ENCODE measurements around the gene SPATA1. TPM values are rescaled to one million over a fixed set of nuclear protein-coding genes. Genes with fewer than 3 reads are reported as not detected.

SPATA1 gene
- total and polyA plus RNA-seq, 2 of the 8 experiments (the other 6 are each of a cell fraction or from before 2014, with no cell fraction given): 0.51 to 1.1 TPM

DNA sequence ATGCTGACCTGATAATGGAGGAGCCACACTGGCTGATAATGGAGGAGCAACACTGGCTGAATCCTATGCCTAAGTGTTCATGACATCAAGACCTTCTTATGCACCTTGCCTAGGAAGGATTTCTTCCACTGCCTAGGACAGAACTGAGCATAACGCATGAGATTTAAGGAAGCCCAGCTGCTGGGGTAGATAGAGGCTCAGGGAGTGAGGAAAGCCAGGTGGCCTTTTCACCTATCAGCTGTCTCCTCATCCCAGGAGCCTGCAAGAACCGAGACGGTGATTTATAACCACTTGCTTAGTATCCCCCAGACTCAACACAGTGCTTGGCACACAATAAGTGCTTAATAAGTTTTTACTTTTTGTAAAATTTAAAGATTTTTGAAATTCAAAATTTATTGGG, 75.5 kb downstream of the SPATA1 start:
- no peaks in the 10 kb centered on the region for H3K9me3 ChIP-seq (ENCODE audit: insufficient read depth in 2 of 2, low read depth in 1 of 2, low read length in 1 of 2)
- no peaks in the 10 kb centered on the region for H3K36me3 ChIP-seq (ENCODE audit: control insufficient read depth in 2 of 4, insufficient read depth in 4 of 4, low read length in 3 of 4)
- no peak overlapping the region for H3K4me3 ChIP-seq (ENCODE audit: extremely low read depth in 1 of 4, insufficient read depth in 2 of 4, low read depth in 3 of 4, low read length in 4 of 4)
- no peak overlapping the region for H4K5ac ChIP-seq (ENCODE audit: insufficient read length, low read depth, low read length)
- no peak overlapping the region; the same call in 1 of the 2 replicates for H2AK5ac ChIP-seq (ENCODE audit: low read depth, low read length)
- H4K8ac ChIP-seq (ENCODE audit: extremely low read depth, insufficient read depth, low read length): no peak overlapping the region
- H2BK15ac ChIP-seq (ENCODE audit: low read length): no peak overlapping the region
- no peak overlapping the region for H3K14ac ChIP-seq (ENCODE audit: insufficient read length)
- H3K79me1 ChIP-seq (ENCODE audit: low read depth, low read length): no peaks in the 10 kb centered on the region
- H3K4me1 ChIP-seq (replicated peaks in 1 of 4; ENCODE audit: control insufficient read depth in 3 of 4, insufficient read depth in 4 of 4, low read length in 3 of 4): peaks cover 3 to 13% (median 8%) of the 10 kb centered on the region in 4 experiments
- no peaks in the 10 kb centered on the region for H4K20me1 ChIP-seq (replicated peaks in 1 of 2; ENCODE audit: control insufficient read depth in 1 of 2, insufficient read depth in 2 of 2, low read length in 2 of 2)
- no peak overlapping the region for H3K56ac ChIP-seq (replicated peaks; ENCODE audit: insufficient read length, low read depth, low read length)
- H2BK120ac ChIP-seq (replicated peaks; ENCODE audit: low read depth, low read length): no peak overlapping the region
- no peaks in the 10 kb centered on the region for H3K79me2 ChIP-seq (ENCODE audit: control insufficient read depth in 1 of 2, insufficient read depth in 2 of 2, low read length in 2 of 2)
- H3K27ac ChIP-seq (ENCODE audit: low read depth, low read length): no peak overlapping the region
- POLR2A ChIA-PET (ENCODE audit: partially characterized antibody): interaction anchor here (0.9 kb wide), 1 partner anchor 9 kb away, joined by 3 read pairs; no protein-coding TSS in a partner anchor
- no peaks in the 10 kb centered on the region for H3K23me2 ChIP-seq (ENCODE audit: low read depth, low read length)
- H2BK5ac ChIP-seq (ENCODE audit: low read depth, low read length): no peak overlapping the region
- H3K23ac ChIP-seq (ENCODE audit: insufficient read length): no peak overlapping the region
- H3K4ac ChIP-seq (replicated peaks; ENCODE audit: insufficient read length, low read depth, low read length): no peak overlapping the region
- CTCF ChIA-PET (ENCODE audit: partially characterized antibody): interaction anchor here (0.7 kb wide), 1 partner anchor 185 kb away, joined by 3 read pairs; no protein-coding TSS in a partner anchor
- peak overlapping the region; percentile 89; the same call in 1 of the 2 replicates for H2BK20ac ChIP-seq (ENCODE audit: low read length)
- DNase-seq (ENCODE audit: low read depth in 1 of 2, low spot score in 2 of 2): no peak
- TF ChIP-seq RBBP5 (IDR thresholded peaks at IDR 0.05; ENCODE audit: borderline replicate concordance, low read depth, low read length): no peak
- no peak for TF ChIP-seq TAF7 (optimal IDR thresholded peaks at IDR 0.05; ENCODE audit: borderline replicate concordance, low read depth, low read length)
- no peak for TF ChIP-seq TAF1 (IDR thresholded peaks at IDR 0.05; ENCODE audit: low read depth, low read length)
- no peak for TF ChIP-seq HDAC6 (IDR thresholded peaks at IDR 0.05; ENCODE audit: low read depth, low read length)
- TF ChIP-seq RFX5 (IDR thresholded peaks at IDR 0.05; ENCODE audit: borderline replicate concordance, low read depth, low read length): no peak
- TF ChIP-seq, protein P1, sequence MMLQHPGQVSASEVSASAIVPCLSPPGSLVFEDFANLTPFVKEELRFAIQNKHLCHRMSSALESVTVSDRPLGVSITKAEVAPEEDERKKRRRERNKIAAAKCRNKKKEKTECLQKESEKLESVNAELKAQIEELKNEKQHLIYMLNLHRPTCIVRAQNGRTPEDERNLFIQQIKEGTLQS (IDR thresholded peaks at IDR 0.05; ENCODE audit: insufficient read depth, low read depth, low read length): no peak
- TF ChIP-seq, protein P2, sequence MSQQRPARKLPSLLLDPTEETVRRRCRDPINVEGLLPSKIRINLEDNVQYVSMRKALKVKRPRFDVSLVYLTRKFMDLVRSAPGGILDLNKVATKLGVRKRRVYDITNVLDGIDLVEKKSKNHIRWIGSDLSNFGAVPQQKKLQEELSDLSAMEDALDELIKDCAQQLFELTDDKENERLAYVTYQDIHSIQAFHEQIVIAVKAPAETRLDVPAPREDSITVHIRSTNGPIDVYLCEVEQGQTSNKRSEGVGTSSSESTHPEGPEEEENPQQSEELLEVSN (IDR thresholded peaks at IDR 0.05): no peak
- no peak for TF ChIP-seq ZNF274 (IDR thresholded peaks at IDR 0.05; ENCODE audit: borderline replicate concordance, extremely low read depth, low read length)
- no peak for TF ChIP-seq EZH2 (IDR thresholded peaks at IDR 0.05; ENCODE audit: low read depth, low read length, severe bottlenecking)
- TF ChIP-seq ASH2L (IDR thresholded peaks at IDR 0.05; ENCODE audit: low read length): no peak
- no peak for TF ChIP-seq POU5F1 (IDR thresholded peaks at IDR 0.05; ENCODE audit: low read depth, low read length)
- TF ChIP-seq JUND (IDR thresholded peaks at IDR 0.05; ENCODE audit: low read length): no peak
- no peak for TF ChIP-seq RAD21 (IDR thresholded peaks at IDR 0.05 in 1 of 2, conservative IDR thresholded peaks at IDR 0.05 in 1 of 2; ENCODE audit: low read depth in 2 of 2, low read length in 2 of 2)
- 97% methylated on average over 3 of the region's 3 CpGs; no CpG with 5 or more reads in 1 of the 2 experiments for WGBS, 2 experiments (ENCODE audit: extremely low coverage in 1 of 2, insufficient coverage in 1 of 2, insufficient read length in 1 of 2, insufficient replicate concordance in 2 of 2, low coverage in 1 of 2, low lambda C conversion rate in 2 of 2, missing lambda C conversion rate in 1 of 2)
- H4K91ac ChIP-seq (replicated peaks; ENCODE audit: insufficient read length, low read length): no peak overlapping the region
- FAIRE-seq: no peak
- H3K27me3 ChIP-seq (replicated peaks in 1 of 4; ENCODE audit: control insufficient read depth in 3 of 4, extremely low read depth in 1 of 4, insufficient read depth in 3 of 4, low read length in 3 of 4): no peaks in the 10 kb centered on the region
- H2AFZ ChIP-seq (ENCODE audit: low read length): peak overlapping the region; percentile 58; the same call in 1 of the 2 replicates
- H3K4me2 ChIP-seq (ENCODE audit: insufficient read depth in 1 of 2, low read depth in 2 of 2, low read length in 2 of 2): no peak overlapping the region
- no peak overlapping the region for H2BK12ac ChIP-seq (ENCODE audit: low read depth, low read length)
- H3K18ac ChIP-seq (ENCODE audit: extremely low read depth, low read length): no peak overlapping the region
- H3K9ac ChIP-seq (replicated peaks in 1 of 4; ENCODE audit: extremely low read depth in 1 of 4, low read depth in 3 of 4, low read length in 3 of 4): no peak overlapping the region
